GM12878 (cell line): ENCODE measurements around the gene C19orf47. TPM values are rescaled to one million over a fixed set of nuclear protein-coding genes. Genes with fewer than 3 reads are reported as not detected.

Source experiments
- ATAC-seq: fragments of 200-7000 bp; cut with Tn5 transposase; 3 replicates; pipeline ENCODE4 v1.9.1; 2020; ENCODE audit warnings: mild to moderate bottlenecking, moderate library complexity
- BruUV-seq: library from RNA; stranded (reverse); fragments of 400-500 nt; replicated peaks from 2 replicates; lab custom pipeline; 2021; lab: Mats Ljungman, UMichigan
- CTCF ChIA-PET: fragments of 300-600 bp; sonication (Branson Sonifier 250); formaldehyde crosslinking; extraction: SDS; loops from one replicate; lab custom pipeline; 2021; ENCODE audit warnings: inconsistent platforms; lab: Yijun Ruan, JAX
- POLR2A ChIA-PET: fragments of 350-600 bp; formaldehyde crosslinking; extraction: SDS; loops from one replicate; lab custom pipeline; 2021; ENCODE audit warnings: inconsistent platforms; lab: Charles Lee
- RAD21 ChIA-PET: fragments of 300-600 bp; sonication (Branson Sonifier 250); formaldehyde crosslinking; loops from one replicate; lab custom pipeline; 2023; ENCODE audit warnings: antibody characterized with exemption; ENCODE audit not compliant: unreplicated experiment; lab: Charles Lee
- SMC1A ChIA-PET: fragments of 300-600 bp; sonication (Branson Sonifier 250); formaldehyde crosslinking; loops from one replicate; lab custom pipeline; 2023; ENCODE audit not compliant: unreplicated experiment, uncharacterized antibody; lab: Charles Lee
- DNase-seq: peaks from one replicate; pipeline ENCODE4 v3.0.0-alpha.2; 2011; ENCODE audit warnings: low read depth, low spot score
- FAIRE-seq: peaks from 3 replicates; lab custom pipeline; 2011; peaks lifted over from hg19 to GRCh38; lab: Jason Lieb, UNC
- H2AFZ ChIP-seq: 2 replicates; pipeline ENCODE4 v1.6.0; 2011; ENCODE audit warnings: low read depth, low read length, control low read depth; ENCODE audit not compliant: control insufficient read depth
- H3K27ac ChIP-seq: 2 replicates; pipeline ENCODE4 v1.5.1; 2011; ENCODE audit warnings: control low read depth; ENCODE audit not compliant: control insufficient read depth, insufficient read depth
- H3K27me3 ChIP-seq, 2 experiments: replicated peaks in 1 of 2; 2 replicates each; pipeline versions ENCODE4 v1.6.0 to v1.6.1; 2011; ENCODE audit warnings: low read length in 1 of 2; ENCODE audit not compliant: control insufficient read depth in 2 of 2, insufficient read depth in 2 of 2
- H3K36me3 ChIP-seq, 2 experiments: 2 replicates each; pipeline ENCODE4 v1.5.1; 2011; ENCODE audit warnings: low read length in 1 of 2; ENCODE audit not compliant: control insufficient read depth in 2 of 2, insufficient read depth in 2 of 2
- H3K4me1 ChIP-seq: 2 replicates; pipeline ENCODE4 v1.6.1; 2011; ENCODE audit warnings: mild to moderate bottlenecking, low read length, moderate library complexity, mixed read lengths; ENCODE audit not compliant: control insufficient read depth, insufficient read depth
- H3K4me2 ChIP-seq: 2 replicates; pipeline ENCODE4 v1.6.0; 2011; ENCODE audit warnings: control low read depth; ENCODE audit not compliant: control insufficient read depth, insufficient read depth
- H3K4me3 ChIP-seq: fragments of 200-600 bp; sonication (generic); 2 replicates; pipeline ENCODE4 v1.5.1; 2016
- H3K79me2 ChIP-seq: 2 replicates; pipeline ENCODE4 v1.6.0; 2011; ENCODE audit warnings: low read length; ENCODE audit not compliant: control insufficient read depth, insufficient read depth
- H3K9ac ChIP-seq: 2 replicates; pipeline ENCODE4 v1.8.0; 2011; ENCODE audit warnings: low read length, control low read depth, mixed read lengths; ENCODE audit not compliant: control insufficient read depth, insufficient read depth
- H3K9me3 ChIP-seq: replicated peaks from 3 replicates; pipeline ENCODE4 v1.5.1; 2011; ENCODE audit warnings: mild to moderate bottlenecking, low read length; ENCODE audit not compliant: control insufficient read depth, insufficient read depth
- H4K20me1 ChIP-seq: 2 replicates; pipeline ENCODE4 v1.6.0; 2011; ENCODE audit not compliant: control insufficient read depth, insufficient read depth
- CEBPZ ChIP-seq: fragments of 150-350 bp; IDR thresholded peaks from 2 replicates; pipeline ENCODE4 v1.6.1; 2016; ENCODE audit warnings: low read depth, low read length
- CTCF ChIP-seq, 3 experiments: IDR thresholded peaks in 2 of 3; conservative IDR thresholded peaks in 1 of 3; 2 replicates each; pipeline ENCODE4 v1.5.1; 2011; ENCODE audit warnings: low read depth in 3 of 3, low read length in 3 of 3, mild to moderate bottlenecking in 3 of 3, control low read depth in 2 of 3, moderate library complexity in 2 of 3, inconsistent platforms in 1 of 3, mixed read lengths in 1 of 3; ENCODE audit not compliant: control insufficient read depth in 2 of 3, insufficient read depth in 1 of 3; ENCODE audit errors: extremely low read depth in 1 of 3
- ESRRA ChIP-seq: IDR thresholded peaks from 2 replicates; pipeline ENCODE4 v1.6.1; 2012; ENCODE audit warnings: mild to moderate bottlenecking, low read length, improper control_type of control experiment
- FOXK2 ChIP-seq: fragments of 450-650 bp; IDR thresholded peaks from 2 replicates; pipeline ENCODE4 v1.6.1; 2017; ENCODE audit warnings: mild to moderate bottlenecking, moderate library complexity
- MTA3 ChIP-seq: IDR thresholded peaks from 2 replicates; pipeline ENCODE4 v1.6.1; 2012; ENCODE audit warnings: low read length, inconsistent platforms, borderline replicate concordance
- MYC ChIP-seq: IDR thresholded peaks from 2 replicates; pipeline ENCODE4 v1.6.1; 2011; ENCODE audit warnings: mild to moderate bottlenecking, low read length, moderate library complexity, inconsistent platforms; ENCODE audit not compliant: insufficient read depth, insufficient replicate concordance, insufficient read length, severe bottlenecking
- RAD51 ChIP-seq: fragments of 450-650 bp; IDR thresholded peaks from 2 replicates; pipeline ENCODE4 v1.6.1; 2016; ENCODE audit warnings: moderate library complexity, mild to moderate bottlenecking, inconsistent platforms
- RB1 ChIP-seq: fragments of 450-650 bp; formaldehyde crosslinking; IDR thresholded peaks from 2 replicates; pipeline ENCODE4 v1.6.1; 2017; ENCODE audit warnings: mild to moderate bottlenecking, borderline replicate concordance
- RELB ChIP-seq: fragments of 450-650 bp; IDR thresholded peaks from 2 replicates; pipeline ENCODE4 v1.6.1; 2017; ENCODE audit warnings: low read depth, mild to moderate bottlenecking, moderate library complexity
- WGBS: methylation state at CpG from one replicate; pipeline ENCODE4 v1.1.6; 2016; ENCODE audit warnings: low lambda C conversion rate; ENCODE audit not compliant: insufficient replicate concordance, insufficient coverage; ENCODE audit errors: missing lambda C conversion rate; 5-methylcytosine and 5-hydroxymethylcytosine counted together
- in situ Hi-C: fragments of 300-500 bp; cut with MboI; formaldehyde crosslinking; loops from 9 replicates; pipeline ENCODE4 v1.14.3; 2018; ENCODE audit warnings: mixed read lengths
- intact Hi-C: fragments of 100-400 bp; cut with micrococcal nuclease; formaldehyde crosslinking; loops from one replicate; pipeline ENCODE4 v1.14.2; 2022; ENCODE audit not compliant: unreplicated experiment
- polyA plus RNA-seq, 11 experiments: library from polyadenylated mRNA; depleted of rRNA in 4 of 11; unstranded in 6 of 11; stranded (reverse) in 5 of 11; fragments of >200 nt; fragmentation: Nextera tagmentation in 4 of 11; fragmentation: Illumina TruSeq in 1 of 11; extraction: Ambion mirVana in 4 of 11; extraction: Trizol in 1 of 11; gene quantifications; 1 replicate in 1 of 11; 2 replicates in 10 of 11; pipeline versions ENCODE4 v1.2.1 to v1.2.3, GENCODE V29; 2011 to 2016; ENCODE audit warnings: inconsistent platforms in 2 of 11, missing spikeins in 2 of 11, low read depth in 1 of 11
- total RNA-seq, 4 experiments: library from RNA; depleted of rRNA in 3 of 4; stranded (reverse); fragments of >200 nt in 3 of 4; fragmentation: Illumina TruSeq in 1 of 4; extraction: Trizol in 1 of 4; gene quantifications; 2 replicates each; pipeline versions ENCODE4 v1.2.1 to v1.2.3, GENCODE V29; 2013 to 2021

C19orf47 gene
- total and polyA plus RNA-seq, 10 of the 15 experiments (the other 5 are each of a cell fraction or from before 2014, with no cell fraction given): 0.11 to 29.1 (median 20.2) TPM

GRCh38 chr19:40321076-40321475 lies 27.1 kb downstream of the C19orf47 start (continued):
- TF ChIP-seq RAD51: no peak

- intact Hi-C loops (no loop called here), in situ Hi-C loops (no loop called here)
- H3K27ac ChIP-seq: no peak overlapping the region
- no TSS peak for BruUV-seq
- TF ChIP-seq FOXK2 (no peak), CTCF (IDR thresholded peaks at IDR 0.05 in 2 of 3, conservative IDR thresholded peaks at IDR 0.05 in 1 of 3; ENCODE audit: control insufficient read depth in 2 of 3, extremely low read depth in 1 of 3, insufficient read depth in 1 of 3, low read depth in 3 of 3, low read length in 3 of 3) (no peak), RB1 (no peak), MTA3 (no peak), CEBPZ (no peak), MYC (no peak), RAD51 (no peak), ESRRA (no peak), RELB (no peak)
- FAIRE-seq (no peak), DNase-seq (no peak), ATAC-seq (no peak)
- SMC1A ChIA-PET: no interaction called here
- WGBS: 94% methylated on average over 7 of the region's 7 CpGs
- RAD21 ChIA-PET: no interaction called here
- H2AFZ ChIP-seq: no peak overlapping the region
- H3K9me3 ChIP-seq: no peaks in the 10 kb centered on the region
- POLR2A ChIA-PET: no interaction called here
- no peak overlapping the region for H3K4me2 ChIP-seq
- H3K9ac ChIP-seq: no peak overlapping the region
- no peak overlapping the region for H3K4me3 ChIP-seq
- H3K27me3 ChIP-seq: no peaks in the 10 kb centered on the region
- no peaks in the 10 kb centered on the region for H4K20me1 ChIP-seq
- CTCF ChIA-PET: no interaction called here
- no peaks in the 10 kb centered on the region for H3K4me1 ChIP-seq
- peaks cover 21 to 22% of the 10 kb centered on the region in 2 experiments; a peak in 3 of 4 replicates for H3K36me3 ChIP-seq
- H3K79me2 ChIP-seq: no peaks in the 10 kb centered on the region
Measured at GRCh38 chr19:40320558-40320935, 27.6 kb downstream of the C19orf47 start.
